GM13976 (cell line): ENCODE measurements around the gene CYGB.

ENCODE experiments used
- DNase-seq: peaks from one replicate; pipeline ENCODE4 v3.0.0; 2012; ENCODE audit warnings: low spot score
- in situ Hi-C: fragments of 300-500 bp; cut with MboI; formaldehyde crosslinking; loops from one replicate; pipeline ENCODE4 v1.12.0; 2022; ENCODE audit warnings: low sequenced_read_pairs, mixed read lengths, inconsistent platforms; ENCODE audit not compliant: unreplicated experiment
- TF ChIP-seq, protein P1 (sequence below): IDR thresholded peaks from 2 replicates; pipeline ENCODE4 v1.5.1; 2012; ENCODE audit warnings: borderline replicate concordance, mild to moderate bottlenecking; ENCODE audit not compliant: insufficient read depth; ENCODE audit errors: extremely low read depth, missing control alignments, control extremely low read depth

Gene CYGB

DNA sequence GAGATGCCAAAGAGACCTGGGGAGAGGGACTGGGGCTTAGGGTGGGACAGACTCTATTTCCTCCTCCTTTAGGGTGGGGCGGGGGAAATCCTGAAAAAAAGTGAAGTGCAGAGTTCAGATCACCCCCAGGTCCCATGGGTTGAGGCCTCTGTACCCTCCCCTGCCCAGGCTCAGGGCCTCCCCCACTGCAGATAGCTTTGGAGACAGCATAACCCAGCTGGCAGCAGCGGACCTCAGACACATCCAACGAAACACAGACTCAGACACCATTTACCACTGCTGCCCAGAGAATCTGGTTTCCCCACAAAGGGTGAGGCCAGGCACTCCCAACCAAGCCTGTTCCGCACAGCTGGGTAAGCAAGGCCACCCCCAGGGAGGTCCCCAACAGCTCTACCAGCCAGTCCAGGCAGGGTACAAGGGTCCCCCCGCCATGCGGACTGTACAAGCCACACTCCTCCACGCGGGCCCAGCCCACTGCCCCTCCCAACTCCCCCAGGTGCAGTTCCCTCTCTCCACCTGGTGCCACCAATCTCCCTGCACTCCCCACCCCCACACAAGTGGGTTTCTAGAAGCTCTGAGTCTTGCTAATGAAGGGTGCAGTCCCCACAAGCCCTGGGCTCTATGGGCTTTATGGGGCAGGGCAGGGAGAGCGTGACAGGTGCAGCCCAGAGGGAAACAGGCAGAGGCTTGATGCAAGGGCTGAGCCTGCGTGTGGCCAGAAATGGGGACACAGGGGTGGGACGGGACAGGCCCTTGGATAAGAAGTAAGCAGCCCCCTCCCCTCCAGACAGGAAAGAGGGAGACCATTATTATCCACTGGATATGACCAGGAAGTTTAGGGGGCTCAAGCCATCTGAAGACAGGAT is 45.2 kb downstream of the CYGB start:
- DNase-seq, result peak; percentile 73
- TF ChIP-seq, protein P1, sequence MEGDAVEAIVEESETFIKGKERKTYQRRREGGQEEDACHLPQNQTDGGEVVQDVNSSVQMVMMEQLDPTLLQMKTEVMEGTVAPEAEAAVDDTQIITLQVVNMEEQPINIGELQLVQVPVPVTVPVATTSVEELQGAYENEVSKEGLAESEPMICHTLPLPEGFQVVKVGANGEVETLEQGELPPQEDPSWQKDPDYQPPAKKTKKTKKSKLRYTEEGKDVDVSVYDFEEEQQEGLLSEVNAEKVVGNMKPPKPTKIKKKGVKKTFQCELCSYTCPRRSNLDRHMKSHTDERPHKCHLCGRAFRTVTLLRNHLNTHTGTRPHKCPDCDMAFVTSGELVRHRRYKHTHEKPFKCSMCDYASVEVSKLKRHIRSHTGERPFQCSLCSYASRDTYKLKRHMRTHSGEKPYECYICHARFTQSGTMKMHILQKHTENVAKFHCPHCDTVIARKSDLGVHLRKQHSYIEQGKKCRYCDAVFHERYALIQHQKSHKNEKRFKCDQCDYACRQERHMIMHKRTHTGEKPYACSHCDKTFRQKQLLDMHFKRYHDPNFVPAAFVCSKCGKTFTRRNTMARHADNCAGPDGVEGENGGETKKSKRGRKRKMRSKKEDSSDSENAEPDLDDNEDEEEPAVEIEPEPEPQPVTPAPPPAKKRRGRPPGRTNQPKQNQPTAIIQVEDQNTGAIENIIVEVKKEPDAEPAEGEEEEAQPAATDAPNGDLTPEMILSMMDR, result no peak
- in situ Hi-C loops, result no loop called here

DNA sequence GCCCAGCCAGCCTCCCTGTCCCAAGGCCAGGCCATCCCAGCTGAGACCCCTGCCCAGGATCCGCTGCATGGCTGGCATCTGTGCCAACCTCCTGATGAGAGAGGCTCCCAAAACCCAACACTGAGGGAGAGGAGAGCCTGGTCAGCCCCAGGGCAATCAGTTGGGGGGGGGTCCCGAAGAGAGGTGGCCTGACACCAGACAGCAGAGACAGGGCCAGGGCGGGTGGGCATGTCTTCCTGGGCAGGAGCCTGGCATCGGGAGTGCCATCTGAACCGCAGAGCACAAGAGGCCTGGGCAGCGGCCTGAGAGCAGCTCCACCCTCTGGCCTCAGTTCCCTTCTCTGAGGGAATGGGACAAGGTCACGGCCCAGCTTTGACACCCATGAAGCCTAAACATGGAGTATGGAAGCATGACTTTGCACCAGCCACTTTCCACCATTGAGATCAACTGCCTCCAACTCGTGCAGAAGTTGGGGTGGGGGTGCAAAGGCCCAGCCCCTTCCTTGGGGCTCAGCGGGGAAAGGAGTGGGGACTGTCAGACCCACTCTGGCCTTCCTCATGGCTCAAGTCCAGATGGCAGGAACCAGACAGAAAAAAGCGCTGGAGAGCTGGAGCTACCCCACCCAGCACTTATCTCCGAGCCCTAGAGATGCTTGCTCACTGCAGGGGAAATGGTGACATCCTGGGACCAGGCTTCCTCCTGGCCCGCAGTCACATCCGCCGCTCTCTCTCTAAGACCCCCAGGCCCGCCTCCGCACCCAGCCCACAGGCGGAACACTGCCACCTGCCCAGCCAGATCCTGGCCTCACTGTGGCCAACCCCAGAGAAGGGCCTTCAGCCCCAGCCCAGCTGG is 46.0 kb downstream of the CYGB start:
- TF ChIP-seq, protein P1, result no peak
- in situ Hi-C loops, result no loop called here
- DNase-seq, result no peak

DNA sequence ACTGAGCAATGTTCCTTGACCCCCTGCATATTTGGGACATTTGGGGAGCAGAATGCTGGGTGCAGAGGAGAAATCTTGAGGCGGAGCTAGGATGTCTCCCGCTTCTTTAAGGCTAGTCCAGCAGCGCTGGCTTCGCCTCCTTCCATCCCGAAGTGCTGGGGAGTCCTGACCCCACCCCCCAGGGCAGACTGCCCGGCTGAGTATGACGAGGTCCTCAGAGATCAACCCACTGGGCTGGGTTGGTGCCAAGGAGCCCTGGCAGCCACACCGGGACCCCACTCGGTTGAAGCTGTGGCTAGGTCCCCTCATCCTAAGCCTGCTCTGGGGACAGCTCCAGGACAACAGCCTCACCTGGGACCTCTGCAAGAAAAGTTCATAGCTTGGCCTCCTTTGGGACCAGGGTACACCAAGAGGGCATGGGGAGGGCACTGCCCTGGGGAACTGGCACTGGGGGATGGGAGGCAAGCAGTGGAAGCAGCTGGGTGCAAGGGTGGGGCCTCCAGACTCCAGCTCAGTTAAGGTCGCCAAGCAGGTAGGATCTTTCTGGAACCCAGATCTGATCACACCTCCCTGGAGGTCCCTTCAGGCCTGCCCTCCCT is 47.3 kb downstream of the CYGB start:
- TF ChIP-seq, protein P1, result no peak
- in situ Hi-C loops, result no loop called here
- DNase-seq, result no peak

GRCh38 chr17:76487451-76488192 is 49.9 kb downstream of the CYGB start:
- TF ChIP-seq, protein P1, result no peak
- DNase-seq, result no peak
- in situ Hi-C loops, result no loop called here

DNA sequence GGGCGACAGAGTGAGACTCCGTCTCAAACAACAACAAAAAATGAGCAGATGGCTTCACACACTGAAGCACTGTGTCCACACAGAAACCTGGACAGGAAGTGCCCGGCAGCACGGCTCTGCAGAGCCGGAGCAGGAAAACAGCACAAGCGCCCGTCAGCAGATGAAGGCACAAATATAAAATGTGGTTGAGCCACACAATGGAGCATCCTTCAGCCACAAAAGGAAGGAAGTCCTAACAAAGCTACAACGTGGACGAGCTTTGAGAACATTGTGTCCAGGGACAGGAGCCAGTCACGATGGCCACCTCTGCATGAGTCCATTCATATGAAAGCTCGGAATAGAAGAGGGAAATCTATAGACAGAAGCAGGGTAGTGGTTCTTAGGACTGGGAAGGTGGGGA is 51.9 kb downstream of the CYGB start:
- DNase-seq, result no peak
- in situ Hi-C loops, result no loop called here
- TF ChIP-seq, protein P1, result no peak
